CD4-positive, alpha-beta T cell treated with Interleukin-10 for 1 hour (primary cell): ENCODE results near the gene GET3.
"Not testable (repeated sequence)": the region's sequence is repeated elsewhere in the genome, so short reads cannot be mapped to it uniquely, and the experiment has no call there.

Experiments
- DNase-seq: peaks from one replicate; pipeline ENCODE4 v3.0.0-alpha.2; 2020

GET3 gene

GRCh38 chr19:12736995-12737834 is at the start of gene GET3:
Gene GET3, plus strand, starts transcription at chr19:12737497. Its CDS starts 9 bp downstream, at chr19:12737506.
- DNase-seq = peak; percentile 90

GRCh38 chr19:12689012-12689411 is 48.3 kb upstream of the GET3 start:
- DNase-seq = no peak

GRCh38 chr19:12689581-12690216 is 47.6 kb upstream of the GET3 start:
- DNase-seq = no peak

GRCh38 chr19:12692960-12693359 is 44.3 kb upstream of the GET3 start:
- DNase-seq = no peak

GRCh38 chr19:12694641-12695040 is 42.7 kb upstream of the GET3 start:
- DNase-seq = no peak

GRCh38 chr19:12695096-12695495 is 42.2 kb upstream of the GET3 start:
- no peak for DNase-seq

GRCh38 chr19:12695514-12695913 is 41.8 kb upstream of the GET3 start:
- DNase-seq = no peak

GRCh38 chr19:12695997-12696365 is 41.3 kb upstream of the GET3 start:
- peak; percentile 9 for DNase-seq

GRCh38 chr19:12696366-12697335 is 40.6 kb upstream of the GET3 start, which contains the start of gene FBXW9:
Gene FBXW9, minus strand, starts transcription at chr19:12696631. Its CDS starts 50 bp downstream, at chr19:12696581.
- DNase-seq = peak; percentile 97

GRCh38 chr19:12697425-12697824 is 39.9 kb upstream of the GET3 start:
- DNase-seq = not testable (repeated sequence)

GRCh38 chr19:12698138-12698537 is 39.2 kb upstream of the GET3 start:
- no peak for DNase-seq

GRCh38 chr19:12701596-12702282 is 35.6 kb upstream of the GET3 start:
- DNase-seq = no peak

GRCh38 chr19:12703046-12703445 is 34.3 kb upstream of the GET3 start:
- DNase-seq = no peak

GRCh38 chr19:12705169-12705568 is 32.1 kb upstream of the GET3 start:
- DNase-seq = no peak

- no peak for DNase-seq
Measured at GRCh38 chr19:12705654-12706331, 31.5 kb upstream of the GET3 start.

- no peak for DNase-seq
Measured at GRCh38 chr19:12706332-12706718, 31.0 kb upstream of the GET3 start.

GRCh38 chr19:12708641-12709040 is 28.7 kb upstream of the GET3 start:
- DNase-seq = no peak

- DNase-seq = no peak
Measured at GRCh38 chr19:12711187-12711586, 26.1 kb upstream of the GET3 start.

- DNase-seq = peak; percentile 31
Measured at GRCh38 chr19:12712077-12712476, 25.2 kb upstream of the GET3 start.

- not testable (repeated sequence) for DNase-seq
Measured at GRCh38 chr19:12713304-12713703, 24.0 kb upstream of the GET3 start.

- DNase-seq = no peak
Measured at GRCh38 chr19:12715102-12715501, 22.2 kb upstream of the GET3 start.

GRCh38 chr19:12715929-12716328 is 21.4 kb upstream of the GET3 start:
- no peak for DNase-seq
